ENCODE measurements around the gene CCDC82.
"Not testable (repeated sequence)": the region's sequence is repeated elsewhere in the genome, so short reads cannot be mapped to it uniquely, and the experiment has no call there.

Gene CCDC82

DNA sequence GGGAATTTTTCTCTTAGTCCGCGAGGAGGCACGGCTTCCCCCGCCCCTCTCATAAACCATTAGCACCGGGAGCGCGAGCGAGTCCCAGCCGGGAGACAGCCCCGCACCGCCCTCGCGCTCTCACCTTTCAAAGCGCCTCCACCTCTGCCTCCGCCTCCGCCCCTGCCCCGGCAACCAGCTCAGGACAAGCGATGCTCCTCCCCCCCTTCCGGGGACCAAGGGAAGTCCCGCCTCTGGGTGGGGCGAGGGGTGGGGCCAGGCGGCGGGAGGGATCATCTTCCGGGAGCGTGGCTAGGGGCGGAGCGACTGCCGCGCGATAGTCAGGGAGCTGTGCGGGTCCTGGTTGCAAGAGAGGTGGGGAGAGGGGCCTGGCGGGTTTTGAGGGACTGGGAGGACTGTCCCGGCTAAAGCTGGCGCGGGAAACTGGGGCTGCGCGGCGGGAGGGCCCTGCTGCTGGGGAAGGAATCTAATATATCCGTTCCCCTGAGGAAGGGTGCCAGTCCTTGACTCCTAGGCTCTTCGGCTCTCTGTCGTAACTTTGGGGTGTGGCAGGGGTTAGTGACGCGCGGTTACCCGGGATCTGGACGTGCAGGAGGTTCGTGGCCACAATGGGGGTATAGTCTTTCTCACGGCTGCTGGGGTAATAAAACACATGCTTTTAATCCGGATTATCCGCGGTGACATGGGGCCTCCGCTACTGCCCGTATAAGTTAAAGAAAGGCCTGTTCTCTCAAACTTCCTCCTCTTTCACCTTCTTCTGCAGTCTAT, at the start of gene CCDC82, which contains the start of gene JRKL:
TSS of gene CCDC82 (minus strand) at position 193 of the 768 bp plus-strand sequence. CDS start 5,165 bp downstream, outside the sequence.
TSS of gene JRKL (plus strand) at position 294 of the 768 bp plus-strand sequence. CDS start 637 bp downstream, outside the sequence.
- peak; percentile 96 to 99 (median 97) for DNase-seq (ENCODE audit: low read depth in 3 of 3)

DNA sequence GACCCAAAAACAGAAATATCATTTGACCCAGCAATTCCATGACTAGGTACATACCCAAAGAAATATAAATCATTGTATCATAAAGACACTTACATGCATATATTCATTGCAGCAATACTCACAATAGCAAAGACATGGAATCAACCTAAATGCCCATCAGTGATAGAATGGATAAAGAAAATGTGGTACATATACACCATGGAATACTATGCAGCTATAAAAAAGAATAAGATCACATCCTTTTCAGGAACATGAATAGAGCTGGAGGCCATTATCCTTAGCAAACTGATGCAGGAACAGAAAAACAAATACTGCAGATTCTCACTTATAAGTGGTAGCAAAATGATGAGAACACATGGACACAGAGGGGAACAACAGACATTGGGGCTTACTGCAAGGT, 42.9 kb upstream of the CCDC82 start:
- DNase-seq (ENCODE audit: low read depth in 3 of 3) = not testable (repeated sequence)

DNA sequence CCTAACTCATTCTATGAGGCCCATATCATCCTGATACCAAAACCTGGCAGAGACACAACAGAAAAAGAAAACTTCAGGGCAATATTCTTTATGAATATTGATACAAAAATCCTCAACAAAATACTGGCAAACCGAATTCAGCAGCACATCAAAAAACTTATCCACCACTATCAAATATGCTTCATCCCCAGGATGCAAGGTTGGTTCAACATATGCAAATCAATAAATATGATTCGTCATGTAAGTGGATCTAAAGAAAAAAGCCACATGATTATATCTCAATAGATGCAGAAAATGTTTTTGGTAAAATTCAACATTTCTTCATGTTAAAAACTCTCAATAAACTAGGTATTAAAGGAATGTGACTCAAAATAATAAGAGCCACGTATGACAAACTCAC, 41.0 kb upstream of the CCDC82 start:
- no peak for DNase-seq (ENCODE audit: low read depth in 3 of 3)

DNA sequence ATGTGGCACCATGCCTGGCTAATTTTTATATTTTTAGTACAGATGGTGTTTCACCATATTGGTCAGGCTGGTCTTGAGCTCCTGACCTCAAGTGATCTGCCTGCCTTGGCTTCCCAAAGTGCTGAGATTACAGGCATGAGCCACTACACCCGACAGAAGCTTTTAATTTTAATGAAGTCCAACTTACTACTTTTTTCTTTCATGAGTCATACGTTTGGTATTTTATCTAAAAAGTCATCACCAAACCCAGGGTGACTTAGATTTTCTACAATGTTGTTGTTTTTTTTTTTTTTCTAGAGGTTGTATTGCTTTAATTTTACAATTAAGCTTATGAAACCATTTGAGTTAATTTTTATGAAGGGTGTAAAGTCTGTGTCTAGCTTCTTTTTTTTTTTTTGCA, 35.0 kb upstream of the CCDC82 start:
- no peak for DNase-seq (ENCODE audit: low read depth in 3 of 3)

DNA sequence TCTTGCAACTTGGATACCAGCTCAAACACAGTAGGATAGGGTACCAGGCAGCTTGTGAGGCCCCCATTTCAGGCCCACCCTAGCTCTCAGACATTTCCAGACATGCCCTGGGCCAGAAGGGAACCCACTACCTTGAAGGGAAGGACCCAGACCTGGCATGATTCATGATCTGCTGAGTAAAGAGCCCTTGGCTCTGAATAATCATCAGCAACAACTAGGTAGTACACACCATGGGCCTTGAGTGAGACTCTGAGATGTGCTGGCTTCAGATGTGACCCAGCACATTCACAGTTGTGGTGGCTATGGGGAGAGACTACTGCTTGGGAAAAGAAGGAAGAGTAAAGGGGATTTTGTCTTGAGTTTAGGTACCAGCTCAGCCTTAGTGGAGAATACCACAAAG, 23.7 kb upstream of the CCDC82 start:
- no peak for DNase-seq (ENCODE audit: low read depth in 3 of 3)

DNA sequence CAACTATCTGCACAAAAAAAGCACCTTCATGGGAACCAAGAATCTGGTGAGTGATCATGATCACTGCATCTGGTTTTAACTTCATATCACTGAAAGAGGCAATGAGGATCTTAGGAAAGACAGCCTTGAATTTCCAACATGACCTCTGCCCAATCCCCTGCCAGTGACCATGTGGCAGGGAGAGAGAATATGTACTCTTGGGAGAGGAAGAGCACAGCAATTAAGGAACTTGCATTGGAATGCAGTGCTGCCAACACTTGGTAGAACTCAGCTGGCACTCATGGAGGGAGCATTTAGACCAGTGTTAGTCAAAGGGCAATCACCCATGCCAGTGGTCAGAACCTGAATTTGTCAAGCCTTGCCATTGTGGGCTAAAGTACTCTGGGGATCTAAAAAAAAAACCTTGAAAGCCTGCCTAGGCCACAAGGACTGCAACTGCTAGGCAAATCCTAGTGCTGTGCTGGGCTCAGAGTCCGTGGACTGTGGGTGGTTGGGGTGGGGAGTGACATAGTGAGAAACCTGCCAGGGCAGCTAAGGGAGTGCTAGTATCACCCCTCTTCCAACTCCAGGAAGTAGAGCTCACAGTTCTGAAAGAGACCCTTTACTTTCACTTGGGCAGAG, 23.2 kb upstream of the CCDC82 start:
- DNase-seq (ENCODE audit: low read depth in 3 of 3) = no peak

DNA sequence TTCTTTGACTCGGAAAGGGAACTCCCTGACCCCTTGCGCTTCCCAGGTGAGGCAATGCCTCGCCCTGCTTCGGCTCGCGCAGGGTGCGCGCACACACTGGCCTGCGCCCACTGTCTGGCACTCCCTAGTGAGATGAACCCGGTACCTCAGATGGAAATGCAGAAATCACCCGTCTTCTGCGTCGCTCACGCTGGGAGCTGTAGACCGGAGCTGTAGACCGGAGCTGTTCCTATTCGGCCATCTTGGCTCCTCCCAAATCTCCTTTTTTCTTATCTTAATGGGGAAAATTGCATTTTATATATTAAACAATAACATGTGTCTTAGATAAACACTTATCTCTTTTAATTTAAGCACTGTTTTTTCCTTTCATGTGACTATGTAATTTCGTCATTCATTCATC, 21.7 kb upstream of the CCDC82 start:
- DNase-seq (ENCODE audit: low read depth in 3 of 3) = not testable (repeated sequence)

DNA sequence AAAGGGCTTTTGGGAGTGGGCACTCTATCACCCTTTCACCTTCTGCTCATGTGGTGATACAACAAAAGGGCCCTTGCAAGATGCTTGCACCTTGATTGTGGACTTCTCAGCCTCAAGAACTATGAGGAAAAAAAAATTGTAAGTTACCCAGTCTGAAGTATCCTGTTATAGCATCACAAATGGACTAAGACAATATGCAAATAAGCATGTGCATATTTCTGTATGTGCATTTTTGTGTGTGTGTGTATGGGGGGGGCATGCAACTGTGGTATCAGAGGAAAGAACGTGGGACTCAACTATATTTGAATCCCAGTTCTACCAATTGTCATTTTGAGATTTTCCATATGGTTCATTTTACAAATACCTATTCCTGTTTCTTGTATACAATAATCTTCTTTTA, 11.0 kb upstream of the CCDC82 start:
- no peak for DNase-seq (ENCODE audit: low read depth in 3 of 3)

DNA sequence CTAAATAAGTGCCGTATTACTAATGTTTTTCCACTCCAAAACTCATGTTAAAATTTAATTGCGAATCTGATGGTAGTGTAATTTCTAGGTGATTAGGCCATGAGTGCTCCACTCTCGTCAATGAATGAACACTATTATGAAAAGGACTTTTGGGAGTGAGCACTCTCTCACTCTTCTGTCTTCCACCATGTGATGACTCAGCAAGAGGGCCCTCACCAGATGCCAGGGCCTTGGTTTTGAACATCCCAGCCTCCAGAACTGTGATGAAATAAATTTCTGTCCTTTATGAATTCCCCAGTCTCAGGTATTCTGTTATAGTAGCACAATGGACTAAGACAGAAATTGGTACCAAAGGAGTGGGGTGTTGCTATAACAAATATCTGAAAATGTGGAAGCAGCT, 8.2 kb upstream of the CCDC82 start:
- DNase-seq (ENCODE audit: low read depth in 3 of 3) = no peak

DNA sequence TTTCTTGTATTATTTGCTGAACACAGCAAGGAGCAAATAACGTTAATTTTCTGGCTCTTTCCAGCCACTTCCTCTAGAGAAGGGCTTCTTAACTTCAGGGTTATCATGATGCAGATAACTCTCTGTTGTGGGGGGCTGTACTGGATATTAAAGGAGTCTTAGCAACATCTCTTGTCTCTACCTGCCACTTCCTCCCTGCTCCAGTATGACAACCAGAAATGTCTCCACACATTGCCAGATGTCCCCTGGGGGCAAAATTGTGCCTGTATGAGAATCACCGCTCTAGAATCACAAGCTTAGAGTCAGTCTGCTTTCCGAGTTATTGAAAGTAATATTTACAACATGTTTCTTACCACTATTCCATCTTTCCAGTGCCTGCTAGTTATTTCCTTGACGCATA, 6.9 kb upstream of the CCDC82 start:
- DNase-seq (ENCODE audit: low read depth in 3 of 3) = no peak

DNA sequence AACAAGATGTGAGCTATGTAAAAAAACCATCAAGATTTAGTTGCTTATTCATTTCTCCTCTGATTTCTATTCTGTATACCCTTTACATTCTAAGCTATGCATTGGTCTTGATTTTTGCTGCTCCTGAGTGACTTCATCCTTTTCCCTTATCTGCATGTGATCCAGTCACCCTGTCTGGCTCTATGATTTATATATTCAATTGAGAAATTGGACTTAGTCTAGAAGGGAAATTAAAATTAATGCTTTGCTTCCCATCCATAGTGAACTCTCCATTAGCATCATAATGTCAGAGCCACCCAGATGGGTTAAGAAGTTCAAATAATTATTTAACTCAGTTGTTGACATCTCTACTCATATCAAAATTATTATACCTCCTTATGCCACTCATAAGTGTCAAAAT, 5.1 kb upstream of the CCDC82 start:
- no peak for DNase-seq (ENCODE audit: low read depth in 3 of 3)

DNA sequence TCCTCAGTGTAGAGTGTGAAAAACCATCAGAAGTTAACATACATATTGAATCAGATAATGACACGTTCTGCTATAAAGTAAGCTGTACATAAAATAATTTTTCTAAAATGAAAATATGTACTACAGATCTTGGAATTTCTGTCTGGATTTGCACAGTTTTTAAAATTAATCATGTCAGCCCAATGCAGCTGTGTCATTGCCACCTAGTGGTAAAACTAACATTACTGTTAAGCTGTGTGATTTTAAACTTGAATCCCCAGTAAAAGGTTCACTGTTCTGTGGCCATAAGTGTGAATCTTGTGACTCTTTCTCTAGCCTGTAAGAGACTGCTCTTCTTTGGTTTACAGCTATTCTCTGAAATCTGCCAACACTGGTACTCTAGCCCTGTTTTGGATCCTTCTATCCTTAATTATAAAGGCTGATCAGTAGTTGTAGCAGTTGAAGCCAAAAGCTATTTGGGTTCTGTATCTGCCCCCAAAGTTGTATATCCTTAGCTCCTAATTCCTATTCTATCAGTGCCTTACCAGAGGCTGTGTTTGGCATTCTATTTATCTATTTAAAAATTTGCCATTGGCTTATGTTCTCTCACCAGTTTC, 4.1 kb upstream of the CCDC82 start:
- no peak for DNase-seq (ENCODE audit: low read depth in 3 of 3)

DNA sequence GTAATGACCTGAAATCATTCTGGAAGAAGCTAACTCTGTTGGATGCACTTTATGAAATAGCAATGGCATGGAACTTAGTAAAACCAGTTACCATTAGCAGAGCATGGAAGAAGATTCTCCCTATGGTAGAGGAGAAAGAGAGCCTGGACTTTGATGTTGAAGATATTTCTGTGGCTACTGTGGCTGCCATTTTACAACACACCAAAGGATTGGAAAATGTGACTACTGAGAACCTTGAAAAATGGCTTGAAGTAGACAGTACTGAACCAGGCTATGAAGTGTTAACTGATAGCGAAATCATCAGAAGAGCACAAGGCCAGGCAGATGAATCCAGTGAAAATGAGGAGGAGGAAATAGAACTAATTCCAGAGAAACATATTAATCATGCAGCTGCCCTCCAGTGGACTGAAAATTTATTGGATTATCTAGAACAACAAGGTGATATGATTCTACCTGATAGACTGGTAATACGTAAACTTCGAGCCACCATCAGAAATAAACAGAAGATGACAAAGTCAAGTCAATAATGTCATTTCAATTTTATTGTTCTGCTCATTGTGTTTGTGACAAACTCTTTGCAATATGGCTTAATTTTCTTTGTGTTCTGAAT, 2.1 kb upstream of the CCDC82 start:
- no peak for DNase-seq (ENCODE audit: low read depth in 3 of 3)

DNA sequence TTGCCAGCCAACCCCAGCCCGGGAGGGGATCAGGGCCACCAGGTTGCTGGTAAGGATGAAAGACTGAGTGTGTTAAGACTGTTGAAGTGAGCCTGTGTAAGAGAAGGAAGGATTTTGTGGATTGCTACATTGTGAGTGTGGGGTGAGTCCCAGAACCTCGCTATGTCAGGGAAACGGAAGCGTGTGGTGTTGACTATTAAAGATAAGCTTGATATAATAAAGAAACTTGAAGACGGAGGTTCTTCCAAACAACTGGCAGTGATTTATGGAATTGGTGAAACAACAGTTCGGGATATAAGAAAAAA, 728 bp upstream of the CCDC82 start:
- no peak for DNase-seq (ENCODE audit: low read depth in 3 of 3)

DNA sequence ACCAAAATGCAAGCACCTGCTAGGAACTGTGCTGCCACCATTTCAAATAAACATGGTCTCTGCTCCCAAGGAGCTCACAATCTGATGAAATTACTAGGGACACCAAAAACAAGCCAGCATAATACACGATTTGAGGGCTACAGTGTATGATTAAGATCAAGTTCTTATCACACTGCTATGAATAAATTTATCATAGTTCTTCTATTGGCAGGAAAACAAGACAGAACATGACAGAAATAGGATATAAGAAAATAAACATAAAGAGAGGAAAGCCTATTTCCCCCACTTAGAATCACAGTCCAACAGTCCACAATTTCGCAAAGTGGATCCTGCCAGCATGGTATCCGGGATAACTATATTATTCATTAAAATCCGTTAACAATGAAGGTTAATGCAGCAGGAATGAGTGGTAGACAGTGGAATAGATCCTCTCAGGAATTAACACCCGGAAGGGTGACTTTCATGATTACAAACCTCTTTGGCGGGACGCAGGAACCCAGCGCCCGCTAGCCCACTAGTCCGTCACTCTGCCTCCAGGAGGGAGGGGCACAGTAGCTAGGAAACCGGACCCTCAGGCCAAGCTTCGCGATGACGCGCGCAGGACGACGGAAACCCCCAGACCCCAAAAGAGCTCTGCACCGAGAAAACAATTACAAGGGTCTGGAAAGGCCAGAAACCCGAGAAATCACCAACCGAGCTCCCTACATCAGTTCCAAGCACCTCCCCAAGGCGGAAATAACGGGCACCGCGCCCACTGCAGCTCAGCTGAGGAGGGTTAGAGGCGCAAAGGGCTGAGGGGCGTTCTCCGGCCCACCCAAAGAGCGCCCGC, 607 bp downstream of the CCDC82 start:
- DNase-seq (ENCODE audit: low read depth in 3 of 3) = no peak

DNA sequence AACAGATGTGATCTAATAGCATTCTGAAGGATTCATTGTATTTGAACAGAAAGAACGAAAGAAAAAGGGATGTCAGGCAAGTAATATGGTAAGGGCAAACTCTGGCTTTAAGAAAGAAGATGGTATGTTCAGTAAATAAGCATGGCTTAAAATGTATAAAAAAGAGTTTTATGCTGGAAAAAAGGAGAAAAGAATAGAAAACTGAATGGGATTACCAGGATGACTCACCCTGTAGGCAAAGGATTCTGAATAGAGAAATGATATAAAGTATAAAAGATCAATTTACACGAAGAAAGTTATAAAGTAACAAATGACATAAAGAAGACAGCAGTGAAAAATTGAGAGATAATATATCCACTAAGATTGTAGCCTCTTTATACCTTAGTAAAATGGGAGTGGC, 4.5 kb downstream of the CCDC82 start:
- DNase-seq (ENCODE audit: low read depth in 3 of 3) = no peak

DNA sequence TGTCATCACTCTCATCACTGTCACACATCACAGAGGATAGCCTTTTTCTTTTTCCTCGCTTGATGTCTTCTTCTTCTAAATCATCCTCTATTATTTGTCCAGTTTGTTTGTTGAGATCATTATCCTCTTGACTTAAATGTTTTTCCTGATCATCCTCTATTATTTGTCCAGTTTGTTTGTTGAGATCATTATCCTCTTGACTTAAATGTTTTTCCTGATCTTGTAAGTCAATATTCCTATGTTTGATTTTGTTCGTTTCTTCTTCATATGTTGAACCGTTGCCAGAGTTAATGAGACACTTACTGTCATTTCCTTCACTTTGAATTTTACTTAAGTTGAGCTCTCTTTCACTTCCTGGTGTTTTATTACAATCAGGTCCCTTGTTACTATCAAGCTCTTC, 5.6 kb downstream of the CCDC82 start:
- DNase-seq (ENCODE audit: low read depth in 3 of 3) = no peak

DNA sequence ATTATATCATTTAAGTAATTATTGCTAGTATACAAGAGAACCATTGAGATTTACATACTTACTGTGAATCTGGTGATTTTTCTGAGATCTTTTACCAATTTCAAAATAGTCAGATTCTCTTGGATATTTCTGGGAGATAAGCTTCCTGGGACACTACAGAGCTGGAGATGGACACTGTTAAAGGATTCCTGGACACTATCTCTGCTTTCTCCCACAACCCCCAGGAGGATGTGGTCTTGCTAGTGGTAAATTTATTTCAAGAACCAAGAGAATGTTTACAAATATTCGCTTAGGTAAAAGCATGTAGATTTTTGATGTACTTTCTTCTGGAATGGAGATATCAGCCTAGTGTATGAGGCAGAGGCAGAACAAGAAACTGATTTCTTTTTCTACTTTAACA, 12.9 kb downstream of the CCDC82 start:
- no peak for DNase-seq (ENCODE audit: low read depth in 3 of 3)

DNA sequence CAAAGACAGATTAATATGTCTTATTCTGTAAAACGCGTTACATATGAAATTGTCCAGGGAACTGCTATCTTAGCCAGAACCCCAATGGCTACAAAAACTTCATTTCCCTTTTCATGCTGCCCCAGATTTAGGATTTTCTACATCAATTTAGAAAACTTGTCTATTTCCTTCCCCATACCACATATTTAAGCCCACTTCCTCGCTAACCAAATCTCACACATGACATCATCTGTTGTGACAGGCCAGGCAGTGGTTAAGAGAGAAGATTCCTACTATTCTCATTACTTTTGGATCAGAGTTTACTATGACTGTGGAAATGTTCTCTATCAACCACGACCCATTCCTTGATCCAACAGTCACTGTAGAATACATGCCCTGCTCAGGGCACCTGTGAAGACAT, 15.9 kb downstream of the CCDC82 start:
- DNase-seq (ENCODE audit: low read depth in 3 of 3) = no peak

DNA sequence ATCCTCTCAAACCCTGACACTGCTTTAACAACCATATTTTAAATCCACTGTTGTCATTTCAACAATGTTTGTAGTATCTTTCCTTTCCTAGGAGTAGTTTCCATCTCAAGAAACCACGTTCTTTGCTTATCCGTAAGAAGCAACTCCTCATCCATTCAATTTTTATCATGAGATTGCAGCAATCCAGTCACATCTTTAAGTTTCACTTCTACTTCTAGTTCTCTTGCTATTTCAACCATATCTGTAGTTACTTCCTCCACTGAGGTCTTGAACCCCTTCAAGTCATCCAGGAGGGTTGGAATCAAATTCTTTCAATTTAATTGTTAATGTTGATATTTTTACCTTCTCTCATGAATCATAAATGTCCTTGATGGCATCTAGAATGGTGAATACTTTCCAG, 22.4 kb downstream of the CCDC82 start:
- DNase-seq (ENCODE audit: low read depth in 3 of 3) = no peak

DNA sequence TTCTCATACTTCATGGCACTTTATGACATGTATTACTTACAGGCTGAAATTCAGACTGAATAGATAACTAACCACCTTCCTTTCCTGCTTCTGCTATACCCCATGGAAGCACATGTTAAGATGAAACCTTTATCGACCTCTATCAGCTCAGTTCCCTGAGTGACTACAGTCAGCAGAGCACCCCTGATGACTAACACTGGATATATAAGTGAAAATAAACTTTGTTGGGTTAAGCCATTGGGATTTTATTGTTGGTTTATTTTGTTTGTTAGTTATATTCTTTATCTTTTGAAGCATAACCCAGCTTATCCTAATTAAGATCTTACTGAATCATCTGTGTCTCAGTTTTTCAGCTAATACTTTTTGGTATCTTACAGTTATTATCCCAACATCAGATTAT, 23.7 kb downstream of the CCDC82 start:
- DNase-seq (ENCODE audit: low read depth in 3 of 3) = no peak

DNA sequence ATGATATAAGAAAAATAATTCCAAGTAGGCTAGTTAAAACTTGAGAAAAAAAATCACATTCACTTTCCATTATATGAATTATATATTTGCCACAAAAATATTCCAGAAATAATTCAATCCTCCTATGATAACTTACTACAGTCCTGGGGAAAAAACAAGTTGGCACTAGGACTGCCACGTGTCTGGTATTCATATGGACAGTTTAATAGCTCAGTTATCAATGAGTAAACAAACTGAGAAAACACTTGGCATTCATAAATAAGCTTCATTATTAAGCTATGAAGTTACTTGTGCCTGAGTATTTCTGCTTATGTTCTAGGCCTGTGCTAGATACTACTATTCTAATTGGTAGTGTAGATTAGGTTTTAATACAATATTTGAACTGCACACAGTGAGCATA, 24.2 kb downstream of the CCDC82 start:
- DNase-seq (ENCODE audit: low read depth in 3 of 3) = no peak

Data from stimulated activated CD4-positive, alpha-beta T cell treated with anti-CD3 and anti-CD28 coated beads, TNF-alpha, amount 100 ng/mL, for 48 hours (primary cell).